WERI-Rb-1 (cell line): ENCODE data around the gene EFCAB11.

Experiments used
- DNase-seq: peaks from one replicate; pipeline ENCODE4 v3.0.0-alpha.2; 2020
- H3K27ac ChIP-seq: fragments of 250-450 bp; sonication (Bioruptor Pico); 2 replicates; pipeline ENCODE4 v1.5.1; 2020; ENCODE audit warnings: mild to moderate bottlenecking, moderate library complexity
- H3K27me3 ChIP-seq: fragments of 250-450 bp; sonication (Bioruptor Pico); 2 replicates; pipeline ENCODE4 v1.5.1; 2021; ENCODE audit warnings: mild to moderate bottlenecking, low read depth, moderate library complexity; ENCODE audit not compliant: insufficient read depth, severe bottlenecking
- H3K36me3 ChIP-seq: fragments of 250-450 bp; sonication (Bioruptor Pico); 2 replicates; pipeline ENCODE4 v1.5.1; 2020; ENCODE audit warnings: mild to moderate bottlenecking, moderate library complexity
- H3K4me3 ChIP-seq: 2 replicates; pipeline ENCODE4 v1.5.1; 2011; ENCODE audit warnings: low read depth, mild to moderate bottlenecking, control low read depth, low read length
- H3K9me3 ChIP-seq: fragments of 250-450 bp; sonication (Bioruptor Pico); 2 replicates; pipeline ENCODE4 v1.5.1; 2021; ENCODE audit warnings: mild to moderate bottlenecking, moderate library complexity; ENCODE audit not compliant: severe bottlenecking
- TF ChIP-seq, protein P1 (sequence below): IDR thresholded peaks from 2 replicates; pipeline ENCODE4 v1.5.1; 2011; ENCODE audit warnings: low read depth, mild to moderate bottlenecking, control low read depth, inconsistent platforms, low read length

Gene EFCAB11

DNA sequence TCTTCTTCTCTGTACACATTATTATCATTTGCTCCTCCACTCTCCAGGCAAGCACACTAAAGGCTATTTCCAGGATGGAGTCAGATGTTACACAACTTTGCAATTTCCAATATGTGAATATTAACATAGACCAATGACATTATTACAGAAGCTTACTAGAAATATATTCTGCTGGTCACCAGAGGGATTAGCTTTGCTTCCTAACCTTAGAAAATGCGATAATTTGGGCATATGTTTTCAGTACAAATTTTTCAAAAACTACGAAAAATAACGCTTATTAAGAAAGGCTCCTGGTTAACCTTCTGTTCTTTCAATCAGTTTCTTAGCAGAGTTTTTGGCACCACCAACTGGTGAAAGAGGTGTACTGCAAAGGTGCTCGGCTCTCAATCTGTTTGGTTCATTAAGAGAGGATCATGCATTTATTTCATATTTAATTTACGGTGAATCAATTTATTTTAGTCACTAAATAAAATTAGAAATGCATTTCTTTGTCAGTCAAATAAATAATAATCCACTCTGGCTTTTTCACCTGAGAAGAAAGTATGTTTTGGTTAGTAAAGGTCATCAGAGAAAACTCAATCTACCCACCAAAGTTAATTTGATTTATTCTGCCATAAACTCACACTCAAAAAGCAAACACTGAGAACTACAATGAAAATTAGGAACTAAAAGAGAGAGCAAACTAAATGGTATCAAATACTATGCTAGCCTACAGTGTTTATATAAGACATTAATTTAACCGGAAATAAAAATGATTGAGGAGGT, 39.2 kb downstream of the EFCAB11 start:
- no peak overlapping the region for H3K27ac ChIP-seq
- no peaks in the 10 kb centered on the region for H3K36me3 ChIP-seq
- DNase-seq: peak; percentile 35
- no peak overlapping the region for H3K4me3 ChIP-seq
- TF ChIP-seq, protein P1, sequence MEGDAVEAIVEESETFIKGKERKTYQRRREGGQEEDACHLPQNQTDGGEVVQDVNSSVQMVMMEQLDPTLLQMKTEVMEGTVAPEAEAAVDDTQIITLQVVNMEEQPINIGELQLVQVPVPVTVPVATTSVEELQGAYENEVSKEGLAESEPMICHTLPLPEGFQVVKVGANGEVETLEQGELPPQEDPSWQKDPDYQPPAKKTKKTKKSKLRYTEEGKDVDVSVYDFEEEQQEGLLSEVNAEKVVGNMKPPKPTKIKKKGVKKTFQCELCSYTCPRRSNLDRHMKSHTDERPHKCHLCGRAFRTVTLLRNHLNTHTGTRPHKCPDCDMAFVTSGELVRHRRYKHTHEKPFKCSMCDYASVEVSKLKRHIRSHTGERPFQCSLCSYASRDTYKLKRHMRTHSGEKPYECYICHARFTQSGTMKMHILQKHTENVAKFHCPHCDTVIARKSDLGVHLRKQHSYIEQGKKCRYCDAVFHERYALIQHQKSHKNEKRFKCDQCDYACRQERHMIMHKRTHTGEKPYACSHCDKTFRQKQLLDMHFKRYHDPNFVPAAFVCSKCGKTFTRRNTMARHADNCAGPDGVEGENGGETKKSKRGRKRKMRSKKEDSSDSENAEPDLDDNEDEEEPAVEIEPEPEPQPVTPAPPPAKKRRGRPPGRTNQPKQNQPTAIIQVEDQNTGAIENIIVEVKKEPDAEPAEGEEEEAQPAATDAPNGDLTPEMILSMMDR: peak; percentile 71
- H3K9me3 ChIP-seq: no peaks in the 10 kb centered on the region
- no peaks in the 10 kb centered on the region for H3K27me3 ChIP-seq

DNA sequence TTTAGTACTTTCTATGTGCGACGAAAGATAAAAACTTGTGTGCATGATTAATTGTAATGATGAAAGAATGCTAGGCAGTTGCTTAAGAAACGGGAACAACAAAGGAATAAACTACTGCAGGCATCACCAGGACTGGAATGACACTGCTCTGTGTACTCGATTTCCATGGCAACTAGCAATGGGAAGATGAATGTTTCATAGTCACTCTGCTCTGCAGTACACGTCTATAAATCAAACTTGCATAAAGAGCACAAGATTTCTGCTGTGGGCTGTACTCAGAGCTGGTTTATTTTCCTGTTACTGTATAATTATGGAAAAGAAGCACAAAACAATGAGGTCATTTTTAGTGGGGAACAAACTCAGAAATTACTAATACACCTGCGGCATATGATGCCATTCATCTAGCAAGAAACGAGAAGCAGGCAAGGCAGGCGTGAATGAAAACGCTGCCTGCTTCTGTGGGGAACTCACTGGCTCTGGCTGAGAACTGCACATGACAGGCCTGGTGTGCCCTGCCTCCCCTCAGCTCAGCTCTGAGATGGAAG, 41.8 kb downstream of the EFCAB11 start:
- Histone ChIP-seq H3K36me3 (no peaks in the 10 kb centered on the region), H3K27ac (no peak overlapping the region), H3K27me3 (no peaks in the 10 kb centered on the region), H3K9me3 (no peaks in the 10 kb centered on the region), H3K4me3 (no peak overlapping the region)
- DNase-seq: no peak
- TF ChIP-seq, protein P1: no peak

DNA sequence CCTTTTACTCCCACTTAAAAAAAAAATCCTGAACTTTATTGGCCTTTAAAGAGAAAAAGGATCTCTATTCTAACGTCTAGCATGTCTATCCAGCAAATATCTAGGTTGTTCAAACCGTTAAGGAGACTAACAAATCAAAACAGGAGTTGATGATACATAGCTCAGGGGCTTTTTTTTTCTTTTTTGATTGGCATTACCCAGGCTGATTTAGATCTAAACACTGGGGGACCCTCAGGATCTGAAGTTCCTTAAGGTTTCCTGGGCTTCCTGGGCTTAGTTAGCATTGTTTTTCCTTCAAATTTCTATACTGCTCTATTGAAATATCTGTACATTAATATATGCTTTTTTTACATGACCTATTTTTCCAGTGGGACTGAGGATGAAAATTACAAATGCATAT, 42.3 kb downstream of the EFCAB11 start:
- TF ChIP-seq, protein P1: no peak
- no peaks in the 10 kb centered on the region for H3K27me3 ChIP-seq
- no peaks in the 10 kb centered on the region for H3K36me3 ChIP-seq
- H3K27ac ChIP-seq: no peak overlapping the region
- H3K9me3 ChIP-seq: no peaks in the 10 kb centered on the region
- no peak for DNase-seq
- no peak overlapping the region for H3K4me3 ChIP-seq

DNA sequence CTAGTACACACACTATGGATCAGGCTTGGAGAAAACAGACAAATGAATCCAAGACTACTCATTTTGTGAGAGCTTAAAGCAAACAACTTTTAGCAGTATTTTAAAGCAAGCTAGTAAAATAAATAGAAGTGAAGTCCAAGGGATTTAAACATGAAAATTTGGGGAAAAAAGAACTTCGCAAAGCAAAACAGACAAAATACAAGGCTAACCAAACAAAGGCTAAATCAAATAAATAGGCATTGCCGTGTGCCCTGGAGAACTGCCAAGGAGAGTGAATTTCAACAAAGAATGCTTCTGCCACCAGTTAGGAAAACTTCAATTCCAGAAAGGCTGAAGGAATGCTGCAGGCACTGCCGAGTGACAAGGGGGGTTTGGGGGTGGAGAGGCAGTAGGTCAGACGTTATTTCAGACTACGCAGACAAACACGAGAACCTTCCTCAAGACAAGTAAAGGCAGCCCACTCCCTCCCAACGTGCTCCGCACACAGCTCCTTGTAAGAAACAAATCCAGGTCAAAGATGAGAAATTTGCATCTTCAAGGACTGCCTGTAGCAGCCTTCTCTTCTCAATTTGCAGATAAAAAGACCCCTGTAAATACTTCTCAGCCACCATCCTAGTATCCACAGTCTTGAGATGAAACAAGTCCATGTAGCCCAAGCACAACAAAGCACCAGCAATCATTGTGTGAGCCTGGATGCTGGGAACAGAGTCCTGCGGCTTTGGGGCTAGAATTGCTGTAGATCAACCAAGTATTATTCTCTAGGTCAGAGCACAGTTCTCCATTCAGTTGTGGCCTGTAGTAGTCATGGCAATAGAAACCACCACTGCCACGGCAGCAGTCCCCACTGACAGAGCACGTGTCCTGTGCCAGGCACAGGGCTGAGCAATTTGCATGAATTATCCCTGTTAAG, 43.3 kb downstream of the EFCAB11 start:
- Histone ChIP-seq H3K27me3 (no peaks in the 10 kb centered on the region), H3K27ac (no peak overlapping the region), H3K9me3 (no peaks in the 10 kb centered on the region), H3K36me3 (no peaks in the 10 kb centered on the region), H3K4me3 (no peak overlapping the region)
- no peak for DNase-seq
- TF ChIP-seq, protein P1: no peak

DNA sequence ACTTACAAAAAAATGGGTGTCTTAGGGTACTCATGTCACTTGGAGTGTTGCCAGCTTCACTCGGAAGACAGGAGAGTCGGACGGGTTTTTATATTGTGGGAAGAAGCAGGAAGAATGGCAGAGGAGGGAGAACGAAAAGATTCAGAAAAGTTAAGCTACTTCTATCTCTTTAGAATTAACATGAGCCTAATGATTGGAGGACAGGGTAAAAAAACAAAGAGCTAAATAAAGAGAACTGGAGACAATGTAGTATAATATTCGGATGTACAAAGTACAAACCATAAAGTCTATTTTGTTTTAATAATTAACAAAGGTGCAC, 43.9 kb downstream of the EFCAB11 start:
- H3K4me3 ChIP-seq: no peak overlapping the region
- TF ChIP-seq, protein P1: no peak
- H3K9me3 ChIP-seq: no peaks in the 10 kb centered on the region
- no peaks in the 10 kb centered on the region for H3K27me3 ChIP-seq
- no peak overlapping the region for H3K27ac ChIP-seq
- no peaks in the 10 kb centered on the region for H3K36me3 ChIP-seq
- no peak for DNase-seq
